ENCODE measurements around the gene NLGN3. TPM values are rescaled to one million over a fixed set of nuclear protein-coding genes. Genes with fewer than 3 reads are reported as not detected.

The NLGN3 gene
- 3.3 to 3.5 TPM (median 3.3 TPM) in 3 replicates for total RNA-seq

DNA sequence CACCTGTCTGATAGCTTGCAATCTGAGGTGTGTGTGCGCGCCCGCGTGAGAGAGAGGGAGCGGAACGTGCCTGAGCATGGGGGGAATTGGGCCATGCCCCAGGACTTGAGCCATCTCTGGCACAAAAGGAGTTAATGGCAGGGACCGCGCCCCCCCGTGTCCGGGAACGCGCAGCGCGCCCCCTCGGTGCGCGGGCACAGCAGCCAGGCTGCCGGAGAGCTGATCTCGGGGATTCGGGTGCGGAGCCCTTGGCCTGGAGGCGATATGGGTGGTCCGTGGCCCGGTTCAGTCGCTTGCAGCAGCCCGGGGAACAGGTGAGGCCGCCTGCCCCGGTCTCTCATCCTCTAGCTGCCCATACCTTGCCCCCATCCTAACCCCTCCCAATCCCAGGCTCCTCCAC lies at the start of gene NLGN3:
TSS of gene NLGN3 (plus strand) at position 191 of the 400 bp plus-strand sequence. CDS start 2,909 bp downstream, outside the sequence.
- Mint-ChIP-seq H3K4me3 (peak within 1 kb of the TSS; percentile 59), H3K9me3 (no peaks in the 10 kb centered on the region), H3K36me3 (peaks cover 3% of the 10 kb centered on the region), H3K27ac (no peak within 1 kb of the TSS), H3K27me3 (ENCODE audit: low read depth) (no peaks in the 10 kb centered on the region), H3K4me1 (peaks cover 15% of the 10 kb centered on the region)
- no peak for DNase-seq (ENCODE audit: low spot score in 2 of 2, unreplicated experiment in 2 of 2)
- TF ChIP-seq, protein P1, sequence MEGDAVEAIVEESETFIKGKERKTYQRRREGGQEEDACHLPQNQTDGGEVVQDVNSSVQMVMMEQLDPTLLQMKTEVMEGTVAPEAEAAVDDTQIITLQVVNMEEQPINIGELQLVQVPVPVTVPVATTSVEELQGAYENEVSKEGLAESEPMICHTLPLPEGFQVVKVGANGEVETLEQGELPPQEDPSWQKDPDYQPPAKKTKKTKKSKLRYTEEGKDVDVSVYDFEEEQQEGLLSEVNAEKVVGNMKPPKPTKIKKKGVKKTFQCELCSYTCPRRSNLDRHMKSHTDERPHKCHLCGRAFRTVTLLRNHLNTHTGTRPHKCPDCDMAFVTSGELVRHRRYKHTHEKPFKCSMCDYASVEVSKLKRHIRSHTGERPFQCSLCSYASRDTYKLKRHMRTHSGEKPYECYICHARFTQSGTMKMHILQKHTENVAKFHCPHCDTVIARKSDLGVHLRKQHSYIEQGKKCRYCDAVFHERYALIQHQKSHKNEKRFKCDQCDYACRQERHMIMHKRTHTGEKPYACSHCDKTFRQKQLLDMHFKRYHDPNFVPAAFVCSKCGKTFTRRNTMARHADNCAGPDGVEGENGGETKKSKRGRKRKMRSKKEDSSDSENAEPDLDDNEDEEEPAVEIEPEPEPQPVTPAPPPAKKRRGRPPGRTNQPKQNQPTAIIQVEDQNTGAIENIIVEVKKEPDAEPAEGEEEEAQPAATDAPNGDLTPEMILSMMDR (IDR thresholded peaks at IDR 0.05; ENCODE audit: unreplicated experiment) = no peak

DNA sequence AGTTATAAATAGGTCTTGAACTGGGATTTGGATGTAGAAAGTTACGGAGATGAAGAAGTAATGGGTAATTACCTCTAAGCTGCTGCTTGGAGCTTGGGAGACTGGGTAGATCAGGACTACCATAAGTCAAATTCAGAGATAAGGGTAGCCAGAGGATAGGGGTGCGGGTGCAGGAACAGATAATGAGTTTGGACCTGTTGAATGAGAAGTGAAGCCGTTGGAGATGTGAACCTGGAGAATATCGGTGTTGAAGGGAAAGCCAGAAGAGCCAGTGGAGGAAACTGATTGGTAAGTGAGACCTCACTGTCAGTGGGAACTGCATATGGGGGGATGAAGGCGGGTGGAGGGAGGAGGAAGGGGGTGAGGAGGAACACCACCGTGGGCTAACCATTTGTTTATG lies 49.6 kb upstream of the NLGN3 start:
- peaks cover 18% of the 10 kb centered on the region for H3K9me3 Mint-ChIP-seq
- H3K27me3 Mint-ChIP-seq (ENCODE audit: low read depth) = no peaks in the 10 kb centered on the region
- TF ChIP-seq, protein P1 (IDR thresholded peaks at IDR 0.05; ENCODE audit: unreplicated experiment) = no peak
- no peaks in the 10 kb centered on the region for H3K36me3 Mint-ChIP-seq
- no peak overlapping the region for H3K27ac Mint-ChIP-seq
- peaks cover 24% of the 10 kb centered on the region for H3K4me1 Mint-ChIP-seq
- DNase-seq (ENCODE audit: low spot score in 2 of 2, unreplicated experiment in 2 of 2) = no peak
- H3K4me3 Mint-ChIP-seq = peak overlapping the region; percentile 83

DNA sequence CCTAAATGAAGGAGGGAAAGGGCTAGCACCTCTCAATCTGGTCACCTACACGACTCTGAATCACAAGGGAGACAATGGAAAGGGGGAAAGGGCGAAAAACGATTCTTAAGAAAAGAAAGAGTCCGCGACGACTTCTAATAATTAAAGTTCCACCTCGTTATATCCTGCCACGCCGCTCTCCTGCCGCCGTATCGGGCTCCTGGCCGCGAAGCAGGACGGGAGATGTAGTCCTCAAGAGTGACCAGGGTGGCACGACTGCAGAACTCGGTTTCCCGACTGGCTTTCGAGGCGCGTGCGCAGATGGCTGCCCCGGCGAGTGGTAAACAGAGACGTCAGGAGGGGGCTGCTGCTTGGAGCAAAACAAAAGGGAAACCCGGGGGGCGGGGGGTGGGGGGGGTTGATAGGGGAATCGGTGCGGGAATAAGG lies 49.1 kb upstream of the NLGN3 start, which contains the start of gene FOXO4:
TSS of gene FOXO4 (plus strand) at position 297 of the 426 bp plus-strand sequence. CDS start 678 bp downstream, outside the sequence.
- peaks cover 27% of the 10 kb centered on the region for H3K4me1 Mint-ChIP-seq
- no peaks in the 10 kb centered on the region for H3K27me3 Mint-ChIP-seq (ENCODE audit: low read depth)
- peak within 1 kb of the TSS; percentile 83 for H3K4me3 Mint-ChIP-seq
- H3K9me3 Mint-ChIP-seq = peaks cover 18% of the 10 kb centered on the region
- DNase-seq (ENCODE audit: low spot score in 2 of 2, unreplicated experiment in 2 of 2) = peak; percentile 73 to 88
- no peaks in the 10 kb centered on the region for H3K36me3 Mint-ChIP-seq
- peak within 1 kb of the TSS; percentile 91 for H3K27ac Mint-ChIP-seq
- TF ChIP-seq, protein P1 (IDR thresholded peaks at IDR 0.05; ENCODE audit: unreplicated experiment) = no peak

DNA sequence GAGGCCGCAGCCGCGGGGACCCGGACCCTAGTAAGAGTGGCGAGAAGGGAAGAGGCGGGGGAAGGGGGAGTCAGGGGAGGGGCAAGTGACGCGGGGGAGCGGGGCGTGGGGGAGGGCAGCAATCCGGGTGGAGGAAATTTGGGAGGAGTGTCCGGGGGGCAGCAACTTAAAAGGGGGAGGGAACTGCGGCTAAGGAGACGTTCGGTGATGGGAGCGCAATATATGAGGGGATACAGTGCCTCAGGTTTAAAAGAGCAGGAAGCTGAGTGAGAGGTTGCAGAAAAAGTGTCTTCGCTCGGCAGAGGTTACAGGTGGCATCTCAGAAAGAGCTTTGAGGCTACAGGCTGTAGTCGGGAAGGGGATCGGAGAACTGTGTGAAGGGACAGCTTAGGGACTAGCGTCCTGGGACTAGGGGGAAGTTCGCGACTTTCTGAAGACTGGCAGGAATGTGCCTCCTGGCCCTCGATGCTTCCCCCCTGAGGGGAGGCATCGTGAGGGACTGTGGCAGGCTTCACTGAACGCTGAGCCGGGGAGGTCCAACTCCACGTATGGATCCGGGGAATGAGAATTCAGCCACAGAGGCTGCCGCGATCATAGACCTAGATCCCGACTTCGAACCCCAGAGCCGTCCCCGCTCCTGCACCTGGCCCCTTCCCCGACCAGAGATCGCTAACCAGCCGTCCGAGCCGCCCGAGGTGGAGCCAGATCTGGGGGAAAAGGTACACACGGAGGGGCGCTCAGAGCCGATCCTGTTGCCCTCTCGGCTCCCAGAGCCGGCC lies 48.5 kb upstream of the NLGN3 start:
- H3K36me3 Mint-ChIP-seq = no peaks in the 10 kb centered on the region
- H3K4me1 Mint-ChIP-seq = peaks cover 29% of the 10 kb centered on the region
- peak overlapping the region; percentile 91 for H3K27ac Mint-ChIP-seq
- H3K9me3 Mint-ChIP-seq = peaks cover 18% of the 10 kb centered on the region
- peak overlapping the region; percentile 83 for H3K4me3 Mint-ChIP-seq
- TF ChIP-seq, protein P1 (IDR thresholded peaks at IDR 0.05; ENCODE audit: unreplicated experiment) = no peak
- DNase-seq (ENCODE audit: low spot score in 2 of 2, unreplicated experiment in 2 of 2) = peak in 1 of 2 experiments; percentile 42
- no peaks in the 10 kb centered on the region for H3K27me3 Mint-ChIP-seq (ENCODE audit: low read depth)

DNA sequence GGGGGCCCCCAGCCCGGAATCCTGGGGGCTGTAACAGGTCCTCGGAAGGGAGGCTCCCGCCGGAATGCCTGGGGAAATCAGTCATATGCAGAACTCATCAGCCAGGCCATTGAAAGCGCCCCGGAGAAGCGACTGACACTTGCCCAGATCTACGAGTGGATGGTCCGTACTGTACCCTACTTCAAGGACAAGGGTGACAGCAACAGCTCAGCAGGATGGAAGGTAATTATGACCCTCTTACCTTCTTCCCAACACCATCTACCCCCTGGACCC lies 47.9 kb upstream of the NLGN3 start:
- Mint-ChIP-seq H3K36me3 (no peaks in the 10 kb centered on the region), H3K9me3 (peaks cover 15% of the 10 kb centered on the region)

More for the DNA sequence above, 47.9 kb upstream of the NLGN3 start:
- Mint-ChIP-seq H3K27me3 (ENCODE audit: low read depth) (no peaks in the 10 kb centered on the region), H3K4me3 (peak overlapping the region; percentile 83), H3K27ac (no peak overlapping the region), H3K4me1 (peaks cover 29% of the 10 kb centered on the region)
- no peak for DNase-seq (ENCODE audit: low spot score in 2 of 2, unreplicated experiment in 2 of 2)
- TF ChIP-seq, protein P1 (IDR thresholded peaks at IDR 0.05; ENCODE audit: unreplicated experiment) = no peak
